GM23338 (cell line): ENCODE measurements around the gene HTR1B. TPM values are rescaled to one million over a fixed set of nuclear protein-coding genes. Genes with fewer than 3 reads are reported as not detected.

Experiments used
- ATAC-seq: fragments of 200-7000 bp; cut with Tn5 transposase; 3 replicates; pipeline ENCODE4 v1.9.1; 2020
- DNase-seq: peaks from one replicate; pipeline ENCODE4 v3.0.0-alpha.2; 2015; ENCODE audit warnings: low spot score
- H2AFZ ChIP-seq: fragments of 200-600 bp; sonication (generic); 2 replicates; pipeline ENCODE4 v1.8.0; 2016; ENCODE audit warnings: antibody characterized with exemption, mild to moderate bottlenecking, moderate library complexity
- H3F3A ChIP-seq: fragments of 200-600 bp; sonication (generic); replicated peaks from 2 replicates; pipeline ENCODE4 v1.8.0; 2017; ENCODE audit warnings: antibody characterized with exemption, mixed run types, low read depth
- H3K27ac ChIP-seq: fragments of 200-600 bp; sonication (generic); 2 replicates; pipeline ENCODE4 v1.6.1; 2016; ENCODE audit warnings: low read depth
- H3K27me3 ChIP-seq: fragments of 200-600 bp; sonication (generic); 2 replicates; pipeline ENCODE4 v1.8.0; 2016; ENCODE audit warnings: mild to moderate bottlenecking, mixed run types, moderate library complexity; ENCODE audit not compliant: insufficient read depth
- H3K36me3 ChIP-seq: fragments of 200-600 bp; sonication (generic); 2 replicates; pipeline ENCODE4 v1.8.0; 2016; ENCODE audit warnings: mild to moderate bottlenecking; ENCODE audit not compliant: insufficient read depth
- H3K4me1 ChIP-seq: fragments of 200-600 bp; sonication (generic); 2 replicates; pipeline ENCODE4 v1.8.0; 2016; ENCODE audit warnings: mild to moderate bottlenecking, moderate library complexity; ENCODE audit not compliant: insufficient read depth
- H3K4me2 ChIP-seq: fragments of 200-600 bp; sonication (generic); 2 replicates; pipeline ENCODE4 v1.7.1; 2017; ENCODE audit warnings: mixed run types
- H3K4me3 ChIP-seq: fragments of 200-600 bp; sonication (generic); 2 replicates; pipeline ENCODE4 v1.6.1; 2016; ENCODE audit warnings: mixed run types
- H3K79me2 ChIP-seq: fragments of 200-600 bp; sonication (generic); replicated peaks from 2 replicates; pipeline ENCODE4 v1.8.0; 2017; ENCODE audit warnings: mild to moderate bottlenecking; ENCODE audit not compliant: insufficient read depth
- H3K9me2 ChIP-seq: fragments of 200-600 bp; sonication (generic); 2 replicates; pipeline ENCODE4 v1.8.0; 2017; ENCODE audit not compliant: insufficient read depth
- H4K20me1 ChIP-seq: fragments of 200-600 bp; sonication (generic); replicated peaks from 2 replicates; pipeline ENCODE4 v1.8.0; 2017; ENCODE audit warnings: mild to moderate bottlenecking; ENCODE audit not compliant: insufficient read depth
- H3K27ac Mint-ChIP-seq: 2 replicates; pipeline ENCODE4 v1.8.0; 2020; ENCODE audit warnings: inconsistent platforms, mild to moderate bottlenecking, moderate library complexity, mixed read lengths
- H3K27me3 Mint-ChIP-seq: 3 replicates; pipeline ENCODE4 v1.8.0; 2022; ENCODE audit warnings: low read depth, mild to moderate bottlenecking, moderate library complexity, mixed read lengths, inconsistent platforms; ENCODE audit not compliant: insufficient read depth, poor library complexity
- H3K36me3 Mint-ChIP-seq: 3 replicates; pipeline ENCODE4 v1.8.0; 2021; ENCODE audit warnings: low read depth, mild to moderate bottlenecking, inconsistent platforms, moderate library complexity, mixed read lengths
- H3K4me1 Mint-ChIP-seq: 3 replicates; pipeline ENCODE4 v1.8.0; 2020; ENCODE audit warnings: mild to moderate bottlenecking, inconsistent platforms, mixed read lengths
- H3K4me3 Mint-ChIP-seq: 3 replicates; pipeline ENCODE4 v1.8.0; 2021; ENCODE audit warnings: moderate library complexity, mild to moderate bottlenecking, inconsistent platforms, mixed read lengths
- H3K9me3 Mint-ChIP-seq: 3 replicates; pipeline ENCODE4 v1.8.0; 2020; ENCODE audit warnings: moderate library complexity, mild to moderate bottlenecking, inconsistent platforms, mixed read lengths
- CREB1 ChIP-seq: fragments of 250-450 bp; sonication (Bioruptor Pico); IDR thresholded peaks from 2 replicates; pipeline ENCODE4 v1.5.0; 2020; ENCODE audit warnings: low read depth, mild to moderate bottlenecking, moderate library complexity
- CTCF ChIP-seq, 2 experiments: fragments of 200-600 bp in 1 of 2; sonication (generic) in 1 of 2; conservative IDR thresholded peaks; 2 replicates each; pipeline versions ENCODE4 v1.5.1 to v1.6.1; 2016 to 2017; ENCODE audit warnings: antibody characterized with exemption in 2 of 2, low read depth in 2 of 2, mild to moderate bottlenecking in 2 of 2, moderate library complexity in 1 of 2
- EZH2 ChIP-seq: fragments of 200-600 bp; sonication (generic); IDR thresholded peaks from one replicate; pipeline ENCODE4 v1.8.0; 2017; ENCODE audit warnings: antibody characterized with exemption, mild to moderate bottlenecking, low read depth; ENCODE audit not compliant: unreplicated experiment
- EZH2phosphoT487 ChIP-seq: fragments of 200-600 bp; sonication (generic); IDR thresholded peaks from one replicate; pipeline ENCODE4 v1.8.1; 2018; ENCODE audit warnings: antibody characterized with exemption; ENCODE audit not compliant: unreplicated experiment
- JUNB ChIP-seq: IDR thresholded peaks from one replicate; pipeline ENCODE4 v1.6.1; 2016; ENCODE audit warnings: antibody characterized with exemption; ENCODE audit not compliant: unreplicated experiment
- ZNF114 ChIP-seq: fragments of 250-450 bp; sonication (Bioruptor Pico); IDR thresholded peaks from 2 replicates; pipeline ENCODE4 v1.5.0; 2020; ENCODE audit warnings: mild to moderate bottlenecking, moderate library complexity
- polyA plus RNA-seq: library from polyadenylated mRNA; unstranded; fragments of >200 nt; fragmentation: Nextera tagmentation; extraction: Ambion mirVana; gene quantifications from 2 replicates; pipeline ENCODE4 v1.2.1, GENCODE V29; 2016
- total RNA-seq: library from RNA; depleted of rRNA; stranded (reverse); fragments of >200 nt; shearing (Covaris generic); gene quantifications from 2 replicates; pipeline ENCODE4 v1.2.3, GENCODE V29; 2014

Gene HTR1B
- total and polyA plus RNA-seq, 2 experiments from 2014 or later = 0.19 to 0.21 TPM

GRCh38 chr6:77466055-77466450, 2.8 kb upstream of the HTR1B start:
- H3K27ac Mint-ChIP-seq = no peak overlapping the region

GRCh38 chr6:77464495-77464867, 1.2 kb upstream of the HTR1B start:
- Histone ChIP-seq H3K4me3 (peak overlapping the region; percentile 88), H3K4me2 (peak overlapping the region; percentile 97), H3K27ac (no peak overlapping the region), H3K27me3 (peaks cover 81% of the 10 kb centered on the region), H3F3A (no peaks in the 10 kb centered on the region), H3K9me2 (no peaks in the 10 kb centered on the region), H3K36me3 (no peaks in the 10 kb centered on the region), H3K4me1 (peaks cover 17% of the 10 kb centered on the region), H2AFZ (peak overlapping the region; percentile 100), H4K20me1 (no peaks in the 10 kb centered on the region), H3K79me2 (no peaks in the 10 kb centered on the region)
- Mint-ChIP-seq H3K4me1 (peaks cover 17% of the 10 kb centered on the region), H3K36me3 (no peaks in the 10 kb centered on the region; the same call in 2 of the 3 replicates), H3K4me3 (peak overlapping the region; percentile 91), H3K9me3 (no peaks in the 10 kb centered on the region), H3K27ac (no peak overlapping the region), H3K27me3 (peaks cover 61% of the 10 kb centered on the region)
- ATAC-seq (peak; percentile 1), DNase-seq (no peak)
- no peak for TF ChIP-seq EZH2phosphoT487
- peak; percentile 31 for TF ChIP-seq EZH2

More at GRCh38 chr6:77466055-77466450, 2.8 kb upstream of the HTR1B start:
- TF ChIP-seq CREB1 (no peak), EZH2 (peak; percentile 15), ZNF114 (CRISPR knock-in tag) (no peak), CTCF (conservative IDR thresholded peaks at IDR 0.05; ENCODE audit: low read depth in 2 of 2) (peak; percentile 84 to 86)
- no peaks in the 10 kb centered on the region; the same call in 2 of the 3 replicates for H3K36me3 Mint-ChIP-seq
- Histone ChIP-seq H3F3A (no peaks in the 10 kb centered on the region), H3K4me3 (peak overlapping the region; percentile 84), H3K36me3 (no peaks in the 10 kb centered on the region), H3K9me2 (no peaks in the 10 kb centered on the region), H3K4me2 (peak overlapping the region; percentile 84), H3K27ac (no peak overlapping the region), H2AFZ (peak overlapping the region; percentile 97), H3K27me3 (peaks cover 76% of the 10 kb centered on the region), H4K20me1 (no peaks in the 10 kb centered on the region), H3K79me2 (no peaks in the 10 kb centered on the region), H3K4me1 (peaks cover 16% of the 10 kb centered on the region)
- peak; percentile 26 for ATAC-seq
- peak overlapping the region; percentile 88 for H3K4me3 Mint-ChIP-seq
- H3K27me3 Mint-ChIP-seq = peaks cover 61% of the 10 kb centered on the region
- H3K4me1 Mint-ChIP-seq = peaks cover 13% of the 10 kb centered on the region
- H3K9me3 Mint-ChIP-seq = no peaks in the 10 kb centered on the region
- peak; percentile 82 for DNase-seq

GRCh38 chr6:77463861-77464494, 687 bp upstream of the HTR1B start:
- Histone ChIP-seq H3K27ac (no peak overlapping the region), H3K4me1 (peaks cover 20% of the 10 kb centered on the region), H3K4me2 (peak overlapping the region; percentile 97), H3K4me3 (peak overlapping the region; percentile 88), H3K36me3 (no peaks in the 10 kb centered on the region), H3K27me3 (peaks cover 81% of the 10 kb centered on the region), H3F3A (no peaks in the 10 kb centered on the region), H4K20me1 (no peaks in the 10 kb centered on the region), H3K9me2 (no peaks in the 10 kb centered on the region), H3K79me2 (no peaks in the 10 kb centered on the region), H2AFZ (peak overlapping the region; percentile 100)
- Mint-ChIP-seq H3K36me3 (no peaks in the 10 kb centered on the region; the same call in 2 of the 3 replicates), H3K27me3 (peaks cover 60% of the 10 kb centered on the region), H3K27ac (no peak overlapping the region), H3K4me1 (peaks cover 19% of the 10 kb centered on the region), H3K9me3 (no peaks in the 10 kb centered on the region), H3K4me3 (peak overlapping the region; percentile 91)
- ATAC-seq (peak; percentile 62), DNase-seq (peak; percentile 93)
- TF ChIP-seq JUNB = no peak
- TF ChIP-seq CREB1 = peak; percentile 39; the same call in 1 of the 2 replicates
